ENCODE results near the gene CSNK1D.

The CSNK1D gene

DNA sequence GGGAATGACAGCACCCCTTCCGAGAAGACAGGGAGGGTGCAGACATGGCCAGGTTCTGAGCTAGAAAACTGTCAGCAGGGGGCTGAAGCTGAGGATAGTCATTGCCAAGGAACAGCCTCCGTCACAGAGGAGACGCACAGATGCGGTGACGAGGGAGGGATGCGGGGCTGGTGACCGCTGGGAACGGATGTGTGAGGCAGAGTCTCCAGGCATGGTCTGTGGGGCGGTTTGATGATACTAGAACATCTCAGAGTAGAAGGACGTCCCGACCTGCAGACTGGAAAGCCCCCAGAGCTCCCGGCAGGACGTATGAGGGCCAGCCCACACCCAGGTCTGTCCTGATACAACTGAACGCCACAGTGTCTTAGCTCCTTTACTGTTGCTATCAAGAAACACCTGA, 1.8 kb upstream of the CSNK1D start:
- TF ChIP-seq, protein P1, sequence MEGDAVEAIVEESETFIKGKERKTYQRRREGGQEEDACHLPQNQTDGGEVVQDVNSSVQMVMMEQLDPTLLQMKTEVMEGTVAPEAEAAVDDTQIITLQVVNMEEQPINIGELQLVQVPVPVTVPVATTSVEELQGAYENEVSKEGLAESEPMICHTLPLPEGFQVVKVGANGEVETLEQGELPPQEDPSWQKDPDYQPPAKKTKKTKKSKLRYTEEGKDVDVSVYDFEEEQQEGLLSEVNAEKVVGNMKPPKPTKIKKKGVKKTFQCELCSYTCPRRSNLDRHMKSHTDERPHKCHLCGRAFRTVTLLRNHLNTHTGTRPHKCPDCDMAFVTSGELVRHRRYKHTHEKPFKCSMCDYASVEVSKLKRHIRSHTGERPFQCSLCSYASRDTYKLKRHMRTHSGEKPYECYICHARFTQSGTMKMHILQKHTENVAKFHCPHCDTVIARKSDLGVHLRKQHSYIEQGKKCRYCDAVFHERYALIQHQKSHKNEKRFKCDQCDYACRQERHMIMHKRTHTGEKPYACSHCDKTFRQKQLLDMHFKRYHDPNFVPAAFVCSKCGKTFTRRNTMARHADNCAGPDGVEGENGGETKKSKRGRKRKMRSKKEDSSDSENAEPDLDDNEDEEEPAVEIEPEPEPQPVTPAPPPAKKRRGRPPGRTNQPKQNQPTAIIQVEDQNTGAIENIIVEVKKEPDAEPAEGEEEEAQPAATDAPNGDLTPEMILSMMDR (IDR thresholded peaks at IDR 0.05) = no peak
- no peak overlapping the region for H3K4me3 ChIP-seq
- H3K27ac ChIP-seq = no peak overlapping the region
- DNase-seq (ENCODE audit: low spot score) = no peak

DNA sequence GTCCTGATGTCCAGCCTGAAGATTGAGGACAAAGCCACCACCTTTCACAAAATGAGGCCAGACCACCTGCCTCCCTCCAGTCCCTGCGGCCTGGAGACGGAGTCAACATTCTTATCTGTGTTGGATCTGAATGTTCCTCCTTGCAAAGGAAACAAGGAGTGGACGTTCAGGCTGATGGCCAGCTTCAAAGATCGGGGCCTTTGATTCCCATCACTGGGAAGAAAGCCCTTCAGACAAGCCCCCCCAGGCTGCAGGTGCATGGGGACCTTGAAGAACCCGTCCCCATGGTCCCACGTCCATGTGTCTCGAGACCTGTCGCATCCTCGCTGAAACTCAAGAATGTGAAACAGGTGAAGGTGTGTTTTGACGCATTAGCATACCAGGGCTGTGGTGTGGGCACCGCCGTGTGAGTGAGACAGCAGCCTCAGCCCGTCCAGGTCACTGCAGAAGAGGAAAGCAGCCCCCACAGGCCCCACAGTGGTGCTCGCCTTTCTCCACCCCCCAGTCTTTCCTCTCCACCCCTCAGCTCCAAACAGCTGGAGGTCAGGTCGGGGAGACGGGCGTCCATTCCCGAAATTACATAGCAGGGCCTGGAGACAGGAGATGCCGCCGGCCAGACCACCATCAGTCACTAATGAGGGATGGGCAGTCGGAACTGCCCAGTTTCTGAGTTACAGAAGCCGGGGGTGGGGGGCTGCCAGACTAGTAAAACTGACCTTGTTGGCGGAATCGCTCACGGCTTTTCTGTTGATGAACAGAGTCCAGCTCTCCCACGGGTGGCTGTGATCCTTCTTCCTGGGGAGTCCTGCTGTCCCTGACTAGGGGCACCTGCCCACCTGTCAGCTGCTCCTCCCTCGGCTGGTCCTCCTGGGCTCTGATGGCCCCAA, 877 bp upstream of the CSNK1D start:
- Histone ChIP-seq H3K27ac (peak overlapping the region; percentile 98 to 100), H3K4me3 (peak overlapping the region; percentile 100)
- TF ChIP-seq, protein P1 (IDR thresholded peaks at IDR 0.05) = no peak
- no peak for DNase-seq (ENCODE audit: low spot score)

DNA sequence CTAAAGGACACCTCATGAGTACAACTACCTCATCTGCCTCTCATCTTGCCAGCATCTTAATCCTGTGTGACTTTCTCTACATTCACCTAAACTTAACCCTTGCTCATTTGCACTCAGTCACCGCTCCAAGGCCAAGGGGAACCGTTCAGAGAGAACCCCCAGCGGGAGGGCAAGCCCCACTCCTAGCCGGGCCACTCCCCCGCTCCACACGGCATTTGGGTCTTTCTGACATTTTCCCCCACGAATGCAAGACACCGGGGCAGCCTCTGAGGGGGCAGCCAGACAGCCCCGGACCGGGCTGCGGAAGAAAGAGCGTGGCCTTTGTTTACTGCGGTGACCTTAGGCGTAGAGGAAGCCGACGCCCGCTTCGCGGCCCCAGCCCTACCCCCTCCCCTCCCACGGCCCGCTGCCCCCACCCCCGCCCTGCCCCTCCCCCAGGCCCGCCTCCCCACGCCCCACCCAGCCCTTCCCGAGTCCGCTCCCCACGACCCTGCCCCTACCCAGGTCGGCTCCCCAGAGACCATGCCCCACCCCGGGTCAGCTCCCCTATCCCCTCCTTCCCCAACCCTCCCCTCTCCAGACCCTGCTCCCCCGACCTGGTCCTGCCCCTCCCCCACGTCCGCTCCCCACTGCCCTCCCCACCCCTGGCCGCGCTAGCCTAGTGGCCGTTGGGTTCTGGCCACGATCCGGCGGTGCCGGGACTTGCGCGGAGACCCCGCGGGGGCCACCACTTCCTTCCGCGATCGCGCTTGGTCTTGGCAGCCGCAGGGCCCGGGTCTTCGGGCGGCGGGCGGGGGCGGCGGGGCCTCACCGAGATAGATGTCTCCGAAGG, 789 bp downstream of the CSNK1D start:
- Histone ChIP-seq H3K4me3 (peak overlapping the region; percentile 100), H3K27ac (peak overlapping the region; percentile 98 to 100)
- TF ChIP-seq, protein P1 (IDR thresholded peaks at IDR 0.05) = no peak
- DNase-seq (ENCODE audit: low spot score) = no peak

DNA sequence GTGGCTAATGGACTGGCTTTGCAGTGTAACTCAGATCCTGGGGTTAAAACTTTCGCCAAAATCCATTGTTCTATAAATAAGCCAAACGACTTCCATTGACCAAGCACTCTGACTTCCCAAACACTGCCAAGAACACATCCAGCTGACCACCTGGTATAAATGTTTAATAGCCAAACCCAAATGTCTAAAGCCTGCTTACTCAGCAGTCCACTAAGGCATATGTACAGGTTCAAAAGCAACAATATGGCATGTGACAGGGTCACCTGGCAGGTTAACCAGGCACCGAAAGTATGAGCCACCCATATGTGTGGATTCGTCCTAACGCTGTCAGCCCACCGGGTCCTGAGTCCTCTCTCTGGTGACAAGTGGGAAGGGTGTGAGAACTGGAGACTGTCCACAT, 2.1 kb downstream of the CSNK1D start:
- H3K4me3 ChIP-seq = peak overlapping the region; percentile 100
- H3K27ac ChIP-seq = no peak overlapping the region
- TF ChIP-seq, protein P1 (IDR thresholded peaks at IDR 0.05) = no peak
- no peak for DNase-seq (ENCODE audit: low spot score)

DNA sequence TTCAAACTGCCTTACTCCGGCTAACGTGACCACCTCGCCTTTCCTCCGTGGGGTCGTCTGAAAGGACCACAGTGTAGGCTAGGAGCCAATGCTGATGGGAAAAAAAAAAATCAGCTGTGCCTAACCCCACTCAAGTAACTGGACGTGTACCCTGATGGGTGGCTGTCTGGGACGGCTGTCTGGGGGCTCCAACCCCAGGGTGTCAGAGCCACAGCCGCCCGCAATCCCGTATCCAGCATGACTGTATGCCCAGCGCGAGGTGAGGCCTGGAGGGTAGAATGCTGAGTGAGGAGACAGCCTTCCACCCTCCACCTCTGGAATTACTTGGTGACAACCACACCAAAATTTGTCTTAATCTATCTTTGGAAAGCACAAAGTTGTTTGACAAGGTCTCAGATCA, 2.8 kb downstream of the CSNK1D start:
- Histone ChIP-seq H3K27ac (peak overlapping the region; percentile 2 to 10), H3K4me3 (no peak overlapping the region)
- DNase-seq (ENCODE audit: low spot score) = no peak
- TF ChIP-seq, protein P1 (IDR thresholded peaks at IDR 0.05) = no peak

DNA sequence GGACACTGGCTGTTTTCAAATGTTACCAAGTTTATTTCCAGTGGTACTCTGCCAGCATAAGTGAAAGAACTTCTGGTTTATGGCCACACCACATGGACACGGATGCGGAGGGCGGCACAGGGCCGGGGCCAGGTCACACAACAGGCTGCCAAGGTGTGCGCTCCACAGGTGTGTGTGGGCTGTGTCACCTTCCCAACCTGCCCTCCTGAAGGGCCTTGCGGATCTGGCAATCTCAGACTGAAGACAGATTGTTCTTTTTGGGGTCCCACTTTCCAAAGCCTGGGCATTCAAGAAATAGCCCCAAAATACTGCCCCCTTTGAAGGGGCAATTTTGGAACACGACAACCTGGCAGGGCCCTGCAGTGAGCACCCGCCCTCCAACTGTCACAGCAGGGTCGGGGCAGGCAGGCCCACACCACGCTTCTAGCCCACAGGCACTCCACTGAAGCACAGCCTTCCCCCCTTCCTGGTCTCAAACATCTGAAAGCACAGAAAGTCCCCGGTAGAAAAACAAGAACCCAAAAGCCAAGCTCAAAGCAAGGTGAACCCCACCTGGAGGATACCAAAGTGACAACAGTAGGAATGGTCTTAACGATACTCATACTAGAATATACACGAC, 3.5 kb downstream of the CSNK1D start:
- peak overlapping the region; percentile 2 to 10 for H3K27ac ChIP-seq
- no peak overlapping the region for H3K4me3 ChIP-seq
- TF ChIP-seq, protein P1 (IDR thresholded peaks at IDR 0.05) = no peak
- peak; percentile 67 for DNase-seq (ENCODE audit: low spot score)

Measured in coronary artery (tissue), 2 donors.